CD1c-positive myeloid dendritic cell (primary cell): ENCODE data around the gene EDC3.
"Not testable (repeated sequence)": the region's sequence is repeated elsewhere in the genome, so short reads cannot be mapped to it uniquely, and the experiment has no call there.

Experiments
- DNase-seq: peaks from one replicate; pipeline ENCODE4 v3.0.0-alpha.2; 2016; ENCODE audit errors: extremely low spot score

The EDC3 gene

GRCh38 chr15:74695597-74696397 lies at the start of gene EDC3:
TSS of gene EDC3 (minus strand) at chr15:74696024. CDS start at chr15:74675124, 20,900 bp downstream.
- peak; percentile 93 for DNase-seq

GRCh38 chr15:74742422-74742821 lies 46.6 kb upstream of the EDC3 start:
- DNase-seq = no peak

- DNase-seq = not testable (repeated sequence)
These were observed 42.4 kb upstream of the EDC3 start for GRCh38 chr15:74738239-74738638.

GRCh38 chr15:74735305-74735704 lies 39.5 kb upstream of the EDC3 start:
- no peak for DNase-seq

GRCh38 chr15:74733269-74733668 lies 37.4 kb upstream of the EDC3 start:
- no peak for DNase-seq

GRCh38 chr15:74732846-74733245 lies 37.0 kb upstream of the EDC3 start:
- DNase-seq = no peak

GRCh38 chr15:74730619-74731316 lies 34.9 kb upstream of the EDC3 start:
- DNase-seq = no peak

- DNase-seq = not testable (repeated sequence)
These were observed 33.5 kb upstream of the EDC3 start for GRCh38 chr15:74729372-74729771.

- DNase-seq = not testable (repeated sequence)
These were observed 32.9 kb upstream of the EDC3 start for GRCh38 chr15:74728699-74729098.

GRCh38 chr15:74727727-74728126 lies 31.9 kb upstream of the EDC3 start:
- no peak for DNase-seq

GRCh38 chr15:74726774-74727164 lies 30.9 kb upstream of the EDC3 start:
- no peak for DNase-seq

- DNase-seq = peak; percentile 64
These were observed 30.3 kb upstream of the EDC3 start for GRCh38 chr15:74725845-74726773.

- no peak for DNase-seq
These were observed 29.5 kb upstream of the EDC3 start, which contains the start of gene CYP1A1 for GRCh38 chr15:74725225-74725774. TSS of gene CYP1A1 (minus strand) at chr15:74725528. CDS start at chr15:74723097, 2,431 bp downstream.

- no peak for DNase-seq
These were observed 28.9 kb upstream of the EDC3 start for GRCh38 chr15:74724570-74725224.

GRCh38 chr15:74723754-74724334 lies 28.0 kb upstream of the EDC3 start:
- DNase-seq = peak; percentile 48

- DNase-seq = no peak
These were observed 27.4 kb upstream of the EDC3 start for GRCh38 chr15:74723187-74723586.

- DNase-seq = no peak
These were observed 26.8 kb upstream of the EDC3 start for GRCh38 chr15:74722591-74722990.

GRCh38 chr15:74716651-74717050 lies 20.8 kb upstream of the EDC3 start:
- peak; percentile 19 for DNase-seq

GRCh38 chr15:74712311-74712710 lies 16.5 kb upstream of the EDC3 start:
- DNase-seq = peak; percentile 53

- no peak for DNase-seq
These were observed 14.7 kb upstream of the EDC3 start for GRCh38 chr15:74710319-74711094.
